OCI-M1 (cell line): ENCODE measurements around the gene RAB1B.

Source experiments
- DNase-seq: peaks from one replicate; lab custom pipeline; 2025; lab: John Stamatoyannopoulos, UW

RAB1B gene

DNA sequence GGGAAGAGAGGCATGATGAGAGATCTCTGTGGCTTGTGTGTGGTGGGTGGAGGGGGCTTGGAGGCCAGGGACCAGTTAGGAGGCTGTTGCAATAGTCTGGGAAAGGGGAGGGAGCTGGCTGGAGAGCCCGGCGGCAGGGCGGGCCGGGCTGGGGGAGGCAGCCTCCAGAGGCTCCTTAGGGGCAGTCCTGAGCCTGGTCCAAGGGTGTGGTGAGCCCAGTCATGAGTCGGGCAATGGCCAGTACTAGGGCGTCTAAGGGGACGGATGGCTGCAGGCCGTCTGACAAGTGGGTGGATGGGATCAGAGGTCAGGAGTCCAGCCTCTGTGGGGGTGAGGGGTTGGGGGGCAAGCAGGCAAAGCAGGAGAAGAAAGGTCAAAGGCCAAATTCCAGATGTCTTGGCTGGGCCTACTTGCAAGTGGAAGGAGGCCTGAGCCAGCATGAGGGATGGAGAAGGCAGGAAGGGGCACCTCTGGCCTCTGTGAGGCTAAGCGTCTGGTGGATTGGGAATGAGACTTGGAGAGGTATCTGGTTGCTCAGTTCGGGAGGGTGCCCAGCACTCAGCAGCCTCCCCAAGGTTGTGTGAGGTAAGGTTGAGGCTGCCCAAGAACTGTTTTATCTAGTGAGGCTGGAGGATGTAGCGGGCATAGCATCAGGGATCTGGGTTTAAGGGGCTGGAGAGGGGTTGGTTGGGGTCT, 54.4 kb downstream of the RAB1B start:
- DNase-seq = no peak

DNA sequence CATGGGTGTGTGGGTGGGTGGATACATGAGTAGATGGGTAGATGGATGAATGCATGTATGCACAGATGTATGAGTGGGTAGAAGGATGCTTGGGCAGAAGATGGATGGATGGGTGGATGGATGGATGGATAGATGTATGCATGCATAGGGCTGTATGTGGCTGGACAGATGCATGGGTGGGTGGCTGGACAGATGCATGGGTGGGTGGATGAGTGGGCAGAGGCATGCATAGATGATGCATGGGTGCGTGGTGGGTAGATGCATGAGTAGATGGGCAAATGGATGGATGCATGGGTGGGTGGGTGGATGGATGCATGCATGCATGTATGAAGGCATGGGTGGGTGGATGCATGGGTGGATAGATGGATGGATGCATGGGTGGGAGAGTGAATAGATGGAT, 55.2 kb downstream of the RAB1B start:
- DNase-seq = no peak

DNA sequence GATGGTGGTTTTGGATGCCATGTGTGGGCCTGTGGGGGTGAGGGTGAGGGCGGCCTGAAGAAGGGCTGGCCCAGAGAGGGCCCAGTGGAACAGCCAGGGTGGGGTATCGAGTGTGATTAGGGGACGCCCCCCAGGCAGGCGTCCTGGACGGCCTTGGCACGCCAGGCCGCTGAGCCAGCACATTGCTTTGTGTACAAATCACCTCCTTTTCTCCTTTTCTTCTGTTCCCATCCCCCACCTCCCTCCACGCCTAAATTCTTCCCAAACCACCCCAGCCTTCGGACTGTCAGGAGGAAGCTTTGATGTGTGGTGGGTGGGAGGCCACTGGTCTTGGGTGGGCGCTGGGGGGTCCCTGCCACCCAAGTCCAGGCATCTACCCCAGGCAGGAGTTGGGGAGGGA, 56.2 kb downstream of the RAB1B start:
- no peak for DNase-seq

DNA sequence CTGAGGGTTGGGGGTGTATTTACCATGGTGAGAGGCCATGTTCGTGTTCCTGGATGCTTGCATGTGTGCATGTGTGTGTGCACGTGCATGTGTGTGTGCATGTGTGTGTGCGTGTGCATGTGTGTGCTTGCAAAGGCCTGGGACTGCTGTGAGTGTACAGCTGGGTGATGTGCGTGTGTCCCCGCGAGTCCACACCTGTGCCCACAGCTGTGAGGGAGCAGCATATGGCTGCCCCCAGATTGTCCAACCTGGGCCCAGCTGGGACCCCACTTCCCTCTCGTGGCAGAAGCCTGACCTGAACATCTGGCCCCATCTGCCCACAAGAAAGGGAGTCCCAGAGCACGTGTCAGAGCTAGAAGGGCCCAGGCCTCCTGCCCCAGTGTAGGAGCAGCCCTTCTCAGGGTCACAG, 56.8 kb downstream of the RAB1B start:
- DNase-seq = no peak

DNA sequence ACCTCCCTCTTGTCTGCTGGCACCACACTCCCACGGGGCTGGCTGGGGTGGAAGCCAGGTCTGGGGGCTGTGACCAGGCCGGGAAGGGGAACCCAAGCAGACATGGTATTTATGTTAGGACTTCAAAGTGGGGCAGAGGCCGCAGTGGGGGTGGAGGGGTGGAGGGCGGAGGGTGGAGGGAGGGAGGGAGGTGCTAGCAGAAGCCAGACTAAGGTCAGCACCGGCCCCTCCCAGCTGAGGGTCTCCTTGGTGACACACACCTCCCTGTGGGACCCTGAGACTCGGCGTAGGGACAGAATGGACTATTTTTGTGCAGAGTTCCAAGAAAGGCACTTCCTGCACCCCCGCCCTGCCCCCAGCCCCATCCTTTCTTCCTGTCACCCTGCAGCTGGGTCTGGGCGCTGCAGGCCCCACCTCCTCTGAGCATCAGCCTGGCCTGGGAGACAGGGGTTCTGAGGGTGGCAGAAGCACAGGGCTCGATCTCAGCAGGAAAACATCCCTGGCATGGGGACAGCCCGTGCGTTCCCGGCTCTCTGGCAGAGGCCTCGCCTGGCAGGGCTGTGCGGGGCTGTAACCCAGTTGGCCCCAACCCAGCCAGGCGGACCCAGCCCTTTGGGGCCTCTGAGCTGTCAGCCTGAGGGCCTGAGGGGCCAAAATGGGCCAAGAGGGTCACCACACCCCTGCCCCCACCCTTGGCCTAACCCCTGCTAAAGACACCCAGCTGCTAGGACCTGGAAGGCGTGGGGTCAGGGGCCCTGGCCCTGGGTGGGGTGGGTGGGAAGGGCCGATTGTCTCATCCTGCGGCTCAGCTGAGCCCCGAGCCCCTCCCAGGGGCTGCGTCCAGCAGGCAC, 58.0 kb downstream of the RAB1B start:
- DNase-seq = no peak
